Subcutaneous adipose tissue (tissue), 4 donors: Measurements from ENCODE around the gene FOXP1. TPM values are rescaled to one million over a fixed set of nuclear protein-coding genes. Genes with fewer than 3 reads are reported as not detected.

Experiments used
- total RNA-seq, 4 donors: library from RNA; depleted of rRNA; stranded (reverse); fragments of >200 nt; gene quantifications; one replicate each; pipeline ENCODE4 v1.1.0, GENCODE V29; 2016
- TF ChIP-seq, protein P1 (sequence below): fragments of 450-650 bp; IDR thresholded peaks from one replicate; pipeline ENCODE4 v1.5.1; 2016; ENCODE audit warnings: low read depth, mild to moderate bottlenecking, control low read depth, antibody characterized with exemption, moderate library complexity

Gene FOXP1
- total RNA-seq, 4 donors from 2014 or later: 70.5 to 96.7 (median 88.0) TPM

DNA sequence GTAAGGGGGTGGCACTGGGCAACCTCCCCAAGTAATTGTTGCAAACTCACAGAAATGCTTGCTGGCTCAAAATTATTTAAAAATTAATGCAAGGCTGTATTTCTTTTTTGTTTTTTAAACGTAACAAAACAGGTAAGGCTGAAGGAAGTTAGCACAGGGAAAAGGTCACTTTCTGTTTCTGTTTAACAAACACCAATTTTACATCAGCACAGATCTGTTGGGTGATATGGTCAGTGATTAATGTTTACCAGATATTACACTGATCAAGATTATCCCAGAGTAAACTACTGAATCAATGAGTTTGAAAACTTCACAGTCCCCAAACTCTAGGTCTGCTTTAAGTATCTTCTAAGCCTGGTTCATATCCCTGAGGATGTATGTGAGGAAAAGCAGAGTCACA lies 558.0 kb downstream of the FOXP1 start:
- TF ChIP-seq, protein P1, sequence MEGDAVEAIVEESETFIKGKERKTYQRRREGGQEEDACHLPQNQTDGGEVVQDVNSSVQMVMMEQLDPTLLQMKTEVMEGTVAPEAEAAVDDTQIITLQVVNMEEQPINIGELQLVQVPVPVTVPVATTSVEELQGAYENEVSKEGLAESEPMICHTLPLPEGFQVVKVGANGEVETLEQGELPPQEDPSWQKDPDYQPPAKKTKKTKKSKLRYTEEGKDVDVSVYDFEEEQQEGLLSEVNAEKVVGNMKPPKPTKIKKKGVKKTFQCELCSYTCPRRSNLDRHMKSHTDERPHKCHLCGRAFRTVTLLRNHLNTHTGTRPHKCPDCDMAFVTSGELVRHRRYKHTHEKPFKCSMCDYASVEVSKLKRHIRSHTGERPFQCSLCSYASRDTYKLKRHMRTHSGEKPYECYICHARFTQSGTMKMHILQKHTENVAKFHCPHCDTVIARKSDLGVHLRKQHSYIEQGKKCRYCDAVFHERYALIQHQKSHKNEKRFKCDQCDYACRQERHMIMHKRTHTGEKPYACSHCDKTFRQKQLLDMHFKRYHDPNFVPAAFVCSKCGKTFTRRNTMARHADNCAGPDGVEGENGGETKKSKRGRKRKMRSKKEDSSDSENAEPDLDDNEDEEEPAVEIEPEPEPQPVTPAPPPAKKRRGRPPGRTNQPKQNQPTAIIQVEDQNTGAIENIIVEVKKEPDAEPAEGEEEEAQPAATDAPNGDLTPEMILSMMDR: no peak

DNA sequence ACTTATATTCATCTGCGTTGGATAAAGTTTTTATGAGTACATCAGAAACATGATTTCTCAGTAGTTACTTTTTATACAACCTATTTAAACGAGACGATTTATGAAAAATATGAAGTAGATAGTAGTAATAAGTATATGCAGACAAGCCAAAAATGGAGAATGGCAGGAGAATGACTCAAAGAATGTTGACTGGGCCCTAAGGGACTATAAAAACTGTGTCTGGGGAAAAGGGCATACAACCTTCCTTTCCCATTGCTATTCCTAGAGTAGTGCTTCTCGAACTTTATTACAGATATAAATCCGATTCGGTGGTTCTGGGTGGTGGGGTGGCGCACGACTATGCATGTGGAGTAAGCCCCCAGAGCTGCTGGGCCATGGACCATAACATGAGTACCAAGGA lies 558.5 kb downstream of the FOXP1 start:
- TF ChIP-seq, protein P1: no peak

- TF ChIP-seq, protein P1: no peak
Measured at GRCh38 chr3:71022551-71023335, 560.8 kb downstream of the FOXP1 start.

GRCh38 chr3:71018799-71019198 lies 564.7 kb downstream of the FOXP1 start:
- TF ChIP-seq, protein P1: no peak

DNA sequence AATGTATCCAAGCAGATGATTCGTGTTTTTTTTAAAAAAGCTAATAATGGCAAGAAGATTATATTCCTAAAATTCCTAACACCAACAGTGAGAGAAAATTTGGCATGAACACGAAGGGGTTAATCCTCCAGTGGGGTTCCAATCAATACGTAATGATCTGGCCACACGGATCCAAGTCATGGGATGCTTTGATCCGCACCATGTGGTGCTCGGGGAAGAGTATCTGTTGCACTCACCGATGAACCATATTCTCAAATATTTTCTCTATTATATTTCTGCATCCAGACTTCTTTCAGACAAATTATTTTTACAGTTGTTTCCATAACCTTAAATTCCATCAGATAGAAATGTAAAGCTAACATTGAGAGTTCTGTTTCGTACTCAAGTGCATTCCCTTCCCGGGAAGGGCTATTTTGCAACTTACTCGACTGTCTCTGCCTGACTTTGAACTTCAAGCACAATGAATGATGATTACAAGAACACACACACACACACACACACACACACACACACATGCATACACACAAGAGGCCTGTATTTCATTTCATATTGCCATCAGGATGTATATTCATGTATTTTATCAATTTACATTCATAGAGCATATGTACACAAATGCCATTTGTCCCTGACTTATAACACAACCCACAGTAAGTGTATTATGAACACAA lies 567.2 kb downstream of the FOXP1 start:
- TF ChIP-seq, protein P1: no peak

GRCh38 chr3:71012971-71013370 lies 570.6 kb downstream of the FOXP1 start:
- TF ChIP-seq, protein P1: no peak

DNA sequence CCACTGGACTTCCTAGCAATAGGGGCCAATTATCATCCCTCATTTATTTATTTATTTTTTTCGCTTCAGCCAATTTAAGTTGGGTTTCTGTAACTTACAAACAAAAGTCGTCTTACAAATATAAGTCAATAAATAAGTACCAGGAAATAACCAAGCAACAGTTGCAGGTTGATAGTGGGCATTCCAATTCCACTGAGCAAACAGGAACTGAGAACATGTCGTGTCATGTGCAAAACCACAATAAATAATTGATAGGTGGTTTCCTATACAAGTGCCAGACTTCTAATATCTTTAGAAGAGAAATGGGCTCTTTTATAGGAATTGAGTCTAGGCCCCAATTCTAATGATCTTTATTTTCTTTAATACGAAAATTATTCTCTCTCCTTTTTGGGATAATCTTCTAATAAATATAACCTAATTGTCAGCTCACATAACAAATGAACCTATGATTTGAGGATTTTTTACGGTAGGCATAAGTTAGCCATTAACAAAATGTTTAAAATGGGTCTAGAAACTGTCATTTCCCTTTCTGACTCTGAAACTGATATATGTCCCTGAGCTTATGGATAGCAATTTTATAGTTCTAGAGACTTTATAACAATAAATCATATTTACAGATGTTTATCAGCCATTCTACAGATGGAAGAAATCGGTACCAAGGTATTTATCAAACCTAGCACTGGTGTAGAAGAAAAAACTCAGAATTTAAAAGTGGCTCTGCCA lies 571.8 kb downstream of the FOXP1 start:
- TF ChIP-seq, protein P1: no peak
